CD14-positive monocyte (primary cell): Measurements from ENCODE around the gene DENND6B. TPM values are rescaled to one million over a fixed set of nuclear protein-coding genes. Genes with fewer than 3 reads are reported as not detected.

Experiments
- DNase-seq, 3 donors: peaks; one replicate each; pipeline ENCODE4 v3.0.0-alpha.2; 2011 to 2022
- H2AFZ ChIP-seq: 2 replicates; pipeline ENCODE4 v1.6.0; 2012; ENCODE audit warnings: mild to moderate bottlenecking, low read depth, low read length, inconsistent platforms; ENCODE audit not compliant: insufficient read depth, poor library complexity, severe bottlenecking
- H3K27ac ChIP-seq, 2 donors: 1 replicate in 1 of 2; 2 replicates in 1 of 2; pipeline ENCODE4 v1.5.1; 2012 to 2013; ENCODE audit warnings: low read length in 2 of 2, control low read depth in 1 of 2, inconsistent platforms in 1 of 2, low read depth in 1 of 2, mild to moderate bottlenecking in 1 of 2
- H3K27me3 ChIP-seq, 2 donors: one replicate each; pipeline versions ENCODE4 v1.6.0 to v1.6.1; 2011 to 2013; ENCODE audit warnings: low read length in 2 of 2; ENCODE audit not compliant: control insufficient read depth in 2 of 2, insufficient read depth in 2 of 2
- H3K36me3 ChIP-seq, 2 donors: replicated peaks in 1 of 2; 1 replicate in 1 of 2; 2 replicates in 1 of 2; pipeline versions ENCODE4 v1.5.1 to v1.6.1; 2012 to 2013; ENCODE audit warnings: low read length in 2 of 2, control low read depth in 1 of 2, inconsistent platforms in 1 of 2, mild to moderate bottlenecking in 1 of 2; ENCODE audit not compliant: insufficient read depth in 2 of 2, control insufficient read depth in 1 of 2
- H3K4me1 ChIP-seq, 2 donors: 1 replicate in 1 of 2; 2 replicates in 1 of 2; pipeline versions ENCODE4 v1.5.1 to v1.6.1; 2012 to 2013; ENCODE audit warnings: low read length in 2 of 2, control low read depth in 1 of 2, inconsistent platforms in 1 of 2, mild to moderate bottlenecking in 1 of 2, moderate library complexity in 1 of 2; ENCODE audit not compliant: insufficient read depth in 2 of 2, control insufficient read depth in 1 of 2
- H3K4me2 ChIP-seq: replicated peaks from 2 replicates; pipeline ENCODE3; 2012; ENCODE audit warnings: low read length, moderate library complexity, mild to moderate bottlenecking; ENCODE audit not compliant: poor library complexity, severe bottlenecking; ENCODE audit errors: extremely low read depth
- H3K4me3 ChIP-seq, 3 experiments: fragments of 200-600 bp in 1 of 3; sonication (generic) in 1 of 3; replicated peaks in 1 of 3; 1 replicate in 2 of 3; 2 replicates in 1 of 3; pipeline ENCODE4 v1.5.1; 2011 to 2013; ENCODE audit warnings: low read length in 3 of 3, mild to moderate bottlenecking in 3 of 3, control low read depth in 2 of 3, low read depth in 2 of 3, inconsistent platforms in 1 of 3, moderate library complexity in 1 of 3
- H3K79me2 ChIP-seq: 2 replicates; pipeline ENCODE4 v1.6.0; 2012; ENCODE audit warnings: mild to moderate bottlenecking, control low read depth, inconsistent platforms, low read length, moderate library complexity; ENCODE audit not compliant: insufficient read depth
- H3K9ac ChIP-seq: 2 replicates; pipeline ENCODE4 v1.6.0; 2017; ENCODE audit warnings: low read length, mild to moderate bottlenecking; ENCODE audit not compliant: insufficient read depth, poor library complexity, severe bottlenecking
- H3K9me3 ChIP-seq, 2 donors: replicated peaks in 1 of 2; 1 replicate in 1 of 2; 2 replicates in 1 of 2; pipeline versions ENCODE4 v1.5.1 to v1.6.1; 2012 to 2013; ENCODE audit warnings: low read length in 2 of 2, control low read depth in 1 of 2; ENCODE audit not compliant: control insufficient read depth in 1 of 2, insufficient read depth in 1 of 2
- H4K20me1 ChIP-seq: 2 replicates; pipeline ENCODE4 v1.6.0; 2012; ENCODE audit warnings: mild to moderate bottlenecking, low read length, control low read depth, moderate library complexity; ENCODE audit not compliant: insufficient read depth
- H3K27ac Mint-ChIP-seq, 7 donors: one replicate each; pipeline ENCODE4 v1.8.0; 2020; ENCODE audit warnings: mild to moderate bottlenecking in 7 of 7, mixed read lengths in 7 of 7, moderate library complexity in 6 of 7, inconsistent platforms in 2 of 7
- H3K27me3 Mint-ChIP-seq, 3 donors: one replicate each; pipeline ENCODE4 v1.8.0; 2021 to 2022; ENCODE audit warnings: low read depth in 3 of 3, mild to moderate bottlenecking in 3 of 3, mixed read lengths in 3 of 3, moderate library complexity in 3 of 3, inconsistent platforms in 1 of 3
- H3K36me3 Mint-ChIP-seq, 2 donors: one replicate each; pipeline ENCODE4 v1.8.0; 2020; ENCODE audit warnings: mixed read lengths in 2 of 2, inconsistent platforms in 1 of 2, mild to moderate bottlenecking in 1 of 2
- H3K4me1 Mint-ChIP-seq: one replicate; pipeline ENCODE4 v1.8.0; 2020; ENCODE audit warnings: mild to moderate bottlenecking, mixed read lengths
- H3K4me3 Mint-ChIP-seq, 2 donors: one replicate each; pipeline ENCODE4 v1.8.0; 2020; ENCODE audit warnings: mild to moderate bottlenecking in 2 of 2, mixed read lengths in 2 of 2, moderate library complexity in 1 of 2
- H3K9me3 Mint-ChIP-seq, 7 donors: one replicate each; pipeline ENCODE4 v1.8.0; 2020 to 2022; ENCODE audit warnings: mixed read lengths in 7 of 7, mild to moderate bottlenecking in 6 of 7, moderate library complexity in 6 of 7, inconsistent platforms in 2 of 7
- CTCF ChIP-seq: fragments of 200-600 bp; IDR thresholded peaks from one replicate; pipeline ENCODE4 v1.8.0; 2022; ENCODE audit warnings: antibody characterized with exemption, mild to moderate bottlenecking
- WGBS: methylation state at CpG from one replicate; pipeline ENCODE4 v1.1.5; 2013; ENCODE audit warnings: missing lambda C conversion rate; ENCODE audit not compliant: insufficient coverage; 5-methylcytosine and 5-hydroxymethylcytosine counted together
- intact Hi-C, 2 donors: fragments of 100-400 bp; cut with micrococcal nuclease; formaldehyde crosslinking; loops; one replicate each; pipeline versions ENCODE4 v1.15.0 to v1.15.1; 2023
- polyA minus RNA-seq: library from RNA; depleted of rRNA, polyadenylated mRNA; stranded (reverse); fragments of >200 nt; gene quantifications from 2 replicates; pipeline ENCODE4 v1.2.3, GENCODE V29; 2012
- polyA plus RNA-seq, 3 donors: library from polyadenylated mRNA; depleted of rRNA in 1 of 3; unstranded in 2 of 3; stranded (reverse) in 1 of 3; fragments of 300-500 nt in 2 of 3; fragments of >200 nt in 1 of 3; fragmentation: Illumina TruSeq in 2 of 3; gene quantifications; 1 replicate in 2 of 3; 2 replicates in 1 of 3; pipeline ENCODE4 v1.2.3, GENCODE V29; 2012 to 2021
- total RNA-seq, 12 experiments: library from RNA in 1 of 12; stranded (reverse) in 1 of 12; fragments of 120-200 nt in 1 of 12; gene quantifications; one replicate each; pipeline ENCODE4 v1.2.4 and lab custom pipeline; 2013 to 2026; ENCODE audit warnings: mixed read lengths in 6 of 12, inconsistent platforms in 1 of 12

DENND6B gene
- 5.6 TPM for total RNA-seq (2013)
- polyA plus RNA-seq, result 10 to 100 TPM in 1 of 3 donors, 1 to 10 TPM in 2; 1.7 to 10.6 (median 2.1) TPM
- 3.4 and 3.6 TPM in 2 replicates for polyA minus RNA-seq
- 1.6 to 14.1 (median 9.0) reads per million in 11 experiments for total RNA-seq (lab: John Stamatoyannopoulos, UW)

GRCh38 chr22:50326956-50327710, at the start of gene DENND6B:
TSS of gene DENND6B (minus strand) at chr22:50327012. CDS start at chr22:50326988, 24 bp downstream.
- H3K27ac ChIP-seq, result peak within 1 kb of the TSS; percentile 56 to 80
- peak; percentile 64 for TF ChIP-seq CTCF
- peak within 1 kb of the TSS; percentile 91 for H3K4me2 ChIP-seq
- H3K27me3 ChIP-seq, result peaks cover 0 to 7% of the 10 kb centered on the region in 2 donors
- peaks cover 5% of the 10 kb centered on the region for H4K20me1 ChIP-seq
- H2AFZ ChIP-seq, result peak within 1 kb of the TSS; percentile 87
- peaks cover 11 to 17% of the 10 kb centered on the region in 2 donors for H3K4me1 ChIP-seq
- no peaks in the 10 kb centered on the region for H3K9me3 ChIP-seq
- Mint-ChIP-seq H3K27me3 (peaks cover 18 to 23% (median 19%) of the 10 kb centered on the region in 3 donors), H3K36me3 (peaks cover 0 to 3% of the 10 kb centered on the region in 2 donors), H3K4me1 (peaks cover 20% of the 10 kb centered on the region), H3K27ac (peak within 1 kb of the TSS; percentile 46 to 85 (median 80)), H3K9me3 (peaks cover 0 to 1% (median 0%) of the 10 kb centered on the region in 7 donors), H3K4me3 (peak within 1 kb of the TSS; percentile 82 to 90)
- H3K36me3 ChIP-seq, result no peaks in the 10 kb centered on the region
- H3K4me3 ChIP-seq, result peak within 1 kb of the TSS; percentile 63 to 79 (median 66)
- DNase-seq, result peak; percentile 70 to 84 (median 84)
- intact Hi-C loops, result loop anchor here (1.0 to 5.0 kb wide), 5 partner anchors 18 to 50 kb away; no protein-coding TSS in a partner anchor
- H3K79me2 ChIP-seq, result no peaks in the 10 kb centered on the region
- under 1% methylated on average over 102 of the region's 105 CpGs for WGBS
- peak within 1 kb of the TSS; percentile 85 for H3K9ac ChIP-seq

GRCh38 chr22:50376085-50376651, 49.4 kb upstream of the DENND6B start:
- Histone ChIP-seq H3K9ac (no peak overlapping the region), H3K27me3 (no peaks in the 10 kb centered on the region), H3K27ac (peak overlapping the region in 1 of 2 donors; percentile 44), H4K20me1 (peaks cover 6% of the 10 kb centered on the region), H3K79me2 (peaks cover 4% of the 10 kb centered on the region), H3K36me3 (peaks cover 28 to 56% of the 10 kb centered on the region in 2 donors), H3K9me3 (peaks cover 0 to 2% of the 10 kb centered on the region in 2 donors), H2AFZ (no peak overlapping the region), H3K4me1 (peaks cover 7 to 13% of the 10 kb centered on the region in 2 donors), H3K4me3 (no peak overlapping the region), H3K4me2 (no peak overlapping the region)
- Mint-ChIP-seq H3K27ac (peak overlapping the region in 4 of 7 donors; percentile 19 to 78 (median 62)), H3K27me3 (no peaks in the 10 kb centered on the region), H3K4me1 (peaks cover 19% of the 10 kb centered on the region), H3K9me3 (peaks cover 0 to 3% (median 2%) of the 10 kb centered on the region in 7 donors), H3K36me3 (peaks cover 40 to 76% of the 10 kb centered on the region in 2 donors), H3K4me3 (no peak overlapping the region)
- TF ChIP-seq CTCF, result no peak
- no CpG with 5 or more reads among the region's 5 CpGs for WGBS
- DNase-seq, result peak in 1 of 3 donors; percentile 13
- intact Hi-C loops, result no loop called here
